Uterus (tissue), 2 donors: ENCODE data around the gene XYLT1.

Experiments
- POLR2A ChIP-seq, 2 donors: fragments of 450-650 bp; IDR thresholded peaks; one replicate each; pipeline ENCODE4 v1.6.1; 2016; ENCODE audit warnings: antibody characterized with exemption in 2 of 2, mild to moderate bottlenecking in 1 of 2, moderate library complexity in 1 of 2
- TF ChIP-seq, protein P1 (sequence below), 4 experiments: fragments of 200-600 bp in 2 of 4; fragments of 450-650 bp in 2 of 4; sonication (generic) in 2 of 4; IDR thresholded peaks; one replicate each; pipeline ENCODE4 v1.5.1; 2016 to 2019; ENCODE audit warnings: antibody characterized with exemption in 4 of 4, mild to moderate bottlenecking in 2 of 4, moderate library complexity in 1 of 4

DNA sequence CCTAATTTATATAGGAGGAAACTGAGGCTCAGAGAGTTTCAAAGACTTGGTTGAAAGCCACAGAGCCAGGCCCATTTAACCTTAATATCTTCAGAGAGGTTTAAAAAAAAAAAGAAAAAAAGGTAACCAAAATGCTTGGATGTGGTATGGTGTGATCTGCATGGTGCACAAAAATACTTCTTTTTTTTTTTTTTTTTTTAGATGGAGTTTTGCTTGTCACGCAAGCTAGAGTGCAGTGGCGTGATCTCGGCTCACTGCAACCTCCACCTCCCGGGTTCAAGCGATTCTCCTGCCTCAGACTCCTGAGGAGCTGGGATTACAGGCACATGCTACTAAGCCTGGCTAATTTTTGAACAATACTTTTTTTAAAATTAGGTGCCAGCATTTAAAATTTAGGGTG, 101.8 kb downstream of the XYLT1 start:
- no peak for TF ChIP-seq POLR2A (IDR thresholded peaks at IDR 0.05)
- TF ChIP-seq, protein P1, sequence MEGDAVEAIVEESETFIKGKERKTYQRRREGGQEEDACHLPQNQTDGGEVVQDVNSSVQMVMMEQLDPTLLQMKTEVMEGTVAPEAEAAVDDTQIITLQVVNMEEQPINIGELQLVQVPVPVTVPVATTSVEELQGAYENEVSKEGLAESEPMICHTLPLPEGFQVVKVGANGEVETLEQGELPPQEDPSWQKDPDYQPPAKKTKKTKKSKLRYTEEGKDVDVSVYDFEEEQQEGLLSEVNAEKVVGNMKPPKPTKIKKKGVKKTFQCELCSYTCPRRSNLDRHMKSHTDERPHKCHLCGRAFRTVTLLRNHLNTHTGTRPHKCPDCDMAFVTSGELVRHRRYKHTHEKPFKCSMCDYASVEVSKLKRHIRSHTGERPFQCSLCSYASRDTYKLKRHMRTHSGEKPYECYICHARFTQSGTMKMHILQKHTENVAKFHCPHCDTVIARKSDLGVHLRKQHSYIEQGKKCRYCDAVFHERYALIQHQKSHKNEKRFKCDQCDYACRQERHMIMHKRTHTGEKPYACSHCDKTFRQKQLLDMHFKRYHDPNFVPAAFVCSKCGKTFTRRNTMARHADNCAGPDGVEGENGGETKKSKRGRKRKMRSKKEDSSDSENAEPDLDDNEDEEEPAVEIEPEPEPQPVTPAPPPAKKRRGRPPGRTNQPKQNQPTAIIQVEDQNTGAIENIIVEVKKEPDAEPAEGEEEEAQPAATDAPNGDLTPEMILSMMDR (IDR thresholded peaks at IDR 0.05): no peak
